ENCODE results near the gene TPD52L1. TPM values are rescaled to one million over a fixed set of nuclear protein-coding genes. Genes with fewer than 3 reads are reported as not detected.

The TPD52L1 gene
- total RNA-seq, 4 donors from 2014 or later = 123 to 234 (median 175) TPM

- no peak for TF ChIP-seq POLR2A (IDR thresholded peaks at IDR 0.05)
- TF ChIP-seq CTCF (IDR thresholded peaks at IDR 0.05) = no peak
- intact Hi-C loops (cut with DNase I; ENCODE audit: low total_unique reads) = no loop called here
- DNase-seq (ENCODE audit: low spot score in 2 of 2) = no peak
- H3K4me3 ChIP-seq (ENCODE audit: low read depth, poor library complexity, severe bottlenecking) = no peak overlapping the region
- WGBS, 2 donors = 39 to 41% methylated on average over 3 of the region's 3 CpGs
Measured at GRCh38 chr6:125169058-125169457, 15.5 kb downstream of the TPD52L1 start.

DNA sequence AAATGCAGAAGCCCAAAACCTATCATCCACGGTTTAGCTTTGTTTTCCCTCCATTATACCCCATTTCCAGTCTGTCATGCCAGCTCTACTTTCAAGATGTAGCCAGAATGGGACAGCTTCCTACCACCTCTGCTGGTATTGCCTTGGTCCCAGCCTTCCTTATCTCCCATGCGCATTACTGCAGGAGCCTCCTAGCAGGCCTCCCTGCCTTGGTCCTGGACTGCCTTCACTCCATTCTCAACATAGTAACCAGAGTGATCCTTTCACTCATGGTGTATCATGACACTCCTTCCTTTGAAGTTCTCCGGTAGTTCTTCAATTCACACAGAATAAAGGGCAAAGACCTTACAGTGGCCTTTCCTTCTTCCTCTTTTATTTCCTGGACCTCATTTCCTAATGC is 15.9 kb downstream of the TPD52L1 start:
- no peak for DNase-seq (ENCODE audit: low spot score in 2 of 2)
- TF ChIP-seq POLR2A (IDR thresholded peaks at IDR 0.05) (no peak), CTCF (IDR thresholded peaks at IDR 0.05) (no peak)
- 73 to 90% methylated on average over 3 of the region's 3 CpGs for WGBS, 2 donors
- no peak overlapping the region for H3K4me3 ChIP-seq (ENCODE audit: low read depth, poor library complexity, severe bottlenecking)
- intact Hi-C loops (cut with DNase I; ENCODE audit: low total_unique reads) = no loop called here

- no peak for DNase-seq (ENCODE audit: low spot score in 2 of 2)
- 24 to 41% methylated on average over 1 of the region's 1 CpG for WGBS, 2 donors
- no peak overlapping the region for H3K4me3 ChIP-seq (ENCODE audit: low read depth, poor library complexity, severe bottlenecking)
- intact Hi-C loops (cut with DNase I; ENCODE audit: low total_unique reads) = no loop called here
- TF ChIP-seq CTCF (IDR thresholded peaks at IDR 0.05) (no peak), POLR2A (IDR thresholded peaks at IDR 0.05) (no peak)
Measured at GRCh38 chr6:125170376-125170775, 16.8 kb downstream of the TPD52L1 start.

- no peak for DNase-seq (ENCODE audit: low spot score in 2 of 2)
- no peak for TF ChIP-seq CTCF (IDR thresholded peaks at IDR 0.05)
- TF ChIP-seq POLR2A (IDR thresholded peaks at IDR 0.05) = no peak
- intact Hi-C loops (cut with DNase I; ENCODE audit: low total_unique reads) = no loop called here
- H3K4me3 ChIP-seq (ENCODE audit: low read depth, poor library complexity, severe bottlenecking) = no peak overlapping the region
- WGBS, 2 donors = 71 to 77% methylated on average over 6 of the region's 6 CpGs
Measured at GRCh38 chr6:125173341-125174095, 19.9 kb downstream of the TPD52L1 start.

DNA sequence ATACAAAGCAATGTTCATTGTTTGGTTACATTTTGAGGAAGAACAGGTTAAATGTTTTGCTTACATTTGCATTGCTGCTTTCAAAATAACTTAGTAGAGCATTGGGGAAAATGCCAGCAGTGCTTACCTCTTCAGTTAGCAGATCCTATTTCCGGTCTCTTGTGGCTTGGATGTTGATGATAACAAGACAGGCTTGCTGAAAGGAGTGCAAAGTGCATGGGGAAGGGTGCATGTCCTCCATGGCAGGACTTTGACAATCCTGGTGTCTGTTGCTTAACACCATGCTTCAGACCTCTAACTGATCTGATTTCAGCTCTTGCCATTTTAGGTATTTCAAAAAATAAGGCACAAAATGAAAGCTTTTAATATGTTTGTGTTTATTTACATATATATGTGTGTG is 21.1 kb downstream of the TPD52L1 start:
- no peak for TF ChIP-seq POLR2A (IDR thresholded peaks at IDR 0.05)
- TF ChIP-seq CTCF (IDR thresholded peaks at IDR 0.05) = no peak
- DNase-seq (ENCODE audit: low spot score in 2 of 2) = no peak
- intact Hi-C loops (cut with DNase I; ENCODE audit: low total_unique reads) = no loop called here
- 60 to 64% methylated on average over 1 of the region's 1 CpG for WGBS, 2 donors
- H3K4me3 ChIP-seq (ENCODE audit: low read depth, poor library complexity, severe bottlenecking) = no peak overlapping the region
